Osteoblast (primary cell): ENCODE data around the gene TLE3. TPM values are rescaled to one million over a fixed set of nuclear protein-coding genes. Genes with fewer than 3 reads are reported as not detected.

Experiments used
- DNase-seq: peaks from one replicate; pipeline ENCODE4 v3.0.0; 2011; ENCODE audit warnings: low spot score, mixed read lengths; ENCODE audit not compliant: insufficient read length; ENCODE audit errors: missing footprints
- H2AFZ ChIP-seq: 2 replicates; pipeline ENCODE4 v1.6.0; 2011; ENCODE audit warnings: mild to moderate bottlenecking, low read length
- H3K27ac ChIP-seq: 2 replicates; pipeline ENCODE4 v1.5.1; 2011; ENCODE audit warnings: mild to moderate bottlenecking, low read depth, low read length, moderate library complexity
- H3K27me3 ChIP-seq: 2 replicates; pipeline ENCODE4 v1.6.0; 2012; ENCODE audit warnings: mild to moderate bottlenecking, control low read depth, inconsistent platforms, low read length, moderate library complexity; ENCODE audit not compliant: insufficient read depth
- H3K36me3 ChIP-seq: 2 replicates; pipeline ENCODE4 v1.5.1; 2011; ENCODE audit warnings: mild to moderate bottlenecking, low read length, control low read depth, moderate library complexity; ENCODE audit not compliant: insufficient read depth
- H3K4me1 ChIP-seq: 2 replicates; pipeline ENCODE4 v1.5.1; 2011; ENCODE audit warnings: mild to moderate bottlenecking, low read length, control low read depth, moderate library complexity; ENCODE audit not compliant: insufficient read depth
- H3K4me2 ChIP-seq: 2 replicates; pipeline ENCODE4 v1.6.0; 2011; ENCODE audit warnings: mild to moderate bottlenecking, low read length; ENCODE audit not compliant: insufficient read depth
- H3K4me3 ChIP-seq: fragments of 200-600 bp; sonication (generic); 3 replicates; pipeline ENCODE4 v1.5.1; 2012; ENCODE audit warnings: mild to moderate bottlenecking, low read length, inconsistent platforms; ENCODE audit not compliant: insufficient read depth
- H3K79me2 ChIP-seq: 2 replicates; pipeline ENCODE4 v1.6.0; 2012; ENCODE audit warnings: mild to moderate bottlenecking, low read length, control low read depth, inconsistent platforms; ENCODE audit not compliant: insufficient read depth
- H3K9me3 ChIP-seq: 2 replicates; pipeline ENCODE4 v1.5.1; 2011; ENCODE audit warnings: low read depth, low read length, control low read depth
- H4K20me1 ChIP-seq: 2 replicates; pipeline ENCODE4 v1.6.0; 2012; ENCODE audit warnings: mild to moderate bottlenecking, low read length, control low read depth; ENCODE audit not compliant: insufficient read depth
- CTCF ChIP-seq: IDR thresholded peaks from 2 replicates; pipeline ENCODE4 v1.5.1; 2011; ENCODE audit warnings: mild to moderate bottlenecking, low read depth, low read length, moderate library complexity; ENCODE audit errors: extremely low read depth
- total RNA-seq: library from RNA; depleted of rRNA; stranded (reverse); fragments of >200 nt; gene quantifications from 2 replicates; pipeline ENCODE4 v1.2.3, GENCODE V29; 2012

TLE3 gene
- total RNA-seq, 1 donor = 29.7 TPM

- H3K4me2 ChIP-seq = no peak overlapping the region
- peaks cover 8% of the 10 kb centered on the region for H3K9me3 ChIP-seq
- no peaks in the 10 kb centered on the region for H3K36me3 ChIP-seq
- no peak overlapping the region for H2AFZ ChIP-seq
- H3K4me3 ChIP-seq = no peak overlapping the region
- H3K27ac ChIP-seq = no peak overlapping the region
- peaks cover 45% of the 10 kb centered on the region for H3K27me3 ChIP-seq
- DNase-seq = no peak
- no peaks in the 10 kb centered on the region for H3K79me2 ChIP-seq
- no peak for TF ChIP-seq CTCF
- H3K4me1 ChIP-seq = no peaks in the 10 kb centered on the region
- no peaks in the 10 kb centered on the region for H4K20me1 ChIP-seq
Observed at GRCh38 chr15:70001859-70002258, 95.9 kb downstream of the TLE3 start.

- Histone ChIP-seq H3K36me3 (no peaks in the 10 kb centered on the region), H3K79me2 (no peaks in the 10 kb centered on the region), H3K27me3 (peaks cover 46% of the 10 kb centered on the region), H2AFZ (no peak overlapping the region), H3K4me1 (no peaks in the 10 kb centered on the region), H3K4me2 (no peak overlapping the region), H3K4me3 (no peak overlapping the region), H3K9me3 (peaks cover 8% of the 10 kb centered on the region), H3K27ac (no peak overlapping the region), H4K20me1 (no peaks in the 10 kb centered on the region)
- peak; percentile 9 for DNase-seq
- no peak for TF ChIP-seq CTCF
Observed at GRCh38 chr15:69999392-70000085, 98.2 kb downstream of the TLE3 start.

GRCh38 chr15:69998541-69999391 lies 99.0 kb downstream of the TLE3 start:
- Histone ChIP-seq H3K4me2 (no peak overlapping the region), H3K4me1 (no peaks in the 10 kb centered on the region), H3K4me3 (no peak overlapping the region), H3K27me3 (peaks cover 46% of the 10 kb centered on the region), H4K20me1 (no peaks in the 10 kb centered on the region), H2AFZ (no peak overlapping the region), H3K27ac (no peak overlapping the region), H3K36me3 (no peaks in the 10 kb centered on the region), H3K79me2 (no peaks in the 10 kb centered on the region), H3K9me3 (peaks cover 8% of the 10 kb centered on the region)
- TF ChIP-seq CTCF = no peak
- DNase-seq = peak; percentile 32

GRCh38 chr15:69997813-69998212 lies 99.9 kb downstream of the TLE3 start:
- no peaks in the 10 kb centered on the region for H4K20me1 ChIP-seq
- TF ChIP-seq CTCF = no peak
- peaks cover 4% of the 10 kb centered on the region for H3K9me3 ChIP-seq
- H3K4me3 ChIP-seq = no peak overlapping the region
- no peaks in the 10 kb centered on the region for H3K79me2 ChIP-seq
- DNase-seq = peak; percentile 30
- no peaks in the 10 kb centered on the region for H3K36me3 ChIP-seq
- H3K27ac ChIP-seq = no peak overlapping the region
- no peak overlapping the region for H3K4me2 ChIP-seq
- peaks cover 45% of the 10 kb centered on the region for H3K27me3 ChIP-seq
- H3K4me1 ChIP-seq = no peaks in the 10 kb centered on the region
- no peak overlapping the region for H2AFZ ChIP-seq
